ENCODE measurements around the gene AAK1.
"Not testable (repeated sequence)": the region's sequence is repeated elsewhere in the genome, so short reads cannot be mapped to it uniquely, and the experiment has no call there.

Gene AAK1

GRCh38 chr2:69575371-69575770 is 68.2 kb downstream of the AAK1 start:
- H3K4me1 ChIP-seq (ENCODE audit: control insufficient read depth, insufficient read depth, low read length): peaks cover 19% of the 10 kb centered on the region
- not testable (repeated sequence) for H3K9me3 ChIP-seq (ENCODE audit: control insufficient read depth, insufficient read depth, low read length); H3K27ac ChIP-seq (ENCODE audit: low read depth, low read length); H3K4me3 ChIP-seq (ENCODE audit: low read depth, low read length); H3K36me3 ChIP-seq (ENCODE audit: control insufficient read depth, insufficient read depth, low read length); H3K27me3 ChIP-seq (ENCODE audit: control insufficient read depth, insufficient read depth, low read length); H3K9ac ChIP-seq (ENCODE audit: low read depth, low read length)

DNA sequence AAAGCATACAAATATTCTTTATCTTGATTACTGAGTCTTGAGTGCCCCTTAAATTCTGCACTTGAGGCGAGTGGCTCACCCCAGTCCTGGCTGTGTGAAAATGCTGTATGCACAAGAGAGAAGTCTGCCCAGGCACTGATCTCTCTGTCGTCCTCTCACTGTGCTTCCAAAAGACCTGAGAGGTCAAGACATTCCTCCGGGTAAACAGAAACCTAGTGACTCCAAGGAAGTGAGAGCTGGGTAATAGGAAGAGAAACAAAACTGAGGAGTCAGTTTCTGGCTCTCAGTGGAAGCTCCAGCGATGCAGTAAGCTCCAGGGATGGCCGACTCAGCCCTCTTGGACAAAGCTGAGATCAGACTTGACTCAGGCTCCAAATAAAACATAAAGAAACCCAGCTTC is 70.9 kb downstream of the AAK1 start:
- H3K4me1 ChIP-seq (ENCODE audit: control insufficient read depth, insufficient read depth, low read length): peaks cover 10% of the 10 kb centered on the region
- no peaks in the 10 kb centered on the region for H3K36me3 ChIP-seq (ENCODE audit: control insufficient read depth, insufficient read depth, low read length)
- no peak overlapping the region for H3K9ac ChIP-seq (ENCODE audit: low read depth, low read length)
- H3K27ac ChIP-seq (ENCODE audit: low read depth, low read length): no peak overlapping the region
- no peaks in the 10 kb centered on the region for H3K27me3 ChIP-seq (ENCODE audit: control insufficient read depth, insufficient read depth, low read length)
- H3K4me3 ChIP-seq (ENCODE audit: low read depth, low read length): no peak overlapping the region
- H3K9me3 ChIP-seq (ENCODE audit: control insufficient read depth, insufficient read depth, low read length): no peaks in the 10 kb centered on the region

- Histone ChIP-seq H3K27ac (ENCODE audit: low read depth, low read length) (no peak overlapping the region), H3K9me3 (ENCODE audit: control insufficient read depth, insufficient read depth, low read length) (no peaks in the 10 kb centered on the region), H3K36me3 (ENCODE audit: control insufficient read depth, insufficient read depth, low read length) (no peaks in the 10 kb centered on the region), H3K4me3 (ENCODE audit: low read depth, low read length) (no peak overlapping the region), H3K27me3 (ENCODE audit: control insufficient read depth, insufficient read depth, low read length) (no peaks in the 10 kb centered on the region), H3K9ac (ENCODE audit: low read depth, low read length) (no peak overlapping the region), H3K4me1 (ENCODE audit: control insufficient read depth, insufficient read depth, low read length) (0 out of 2 replicates have a peak, but pooled peaks cover 3% of the 10 kb centered on the region)
Observed at GRCh38 chr2:69571189-69571588, 72.3 kb downstream of the AAK1 start.

DNA sequence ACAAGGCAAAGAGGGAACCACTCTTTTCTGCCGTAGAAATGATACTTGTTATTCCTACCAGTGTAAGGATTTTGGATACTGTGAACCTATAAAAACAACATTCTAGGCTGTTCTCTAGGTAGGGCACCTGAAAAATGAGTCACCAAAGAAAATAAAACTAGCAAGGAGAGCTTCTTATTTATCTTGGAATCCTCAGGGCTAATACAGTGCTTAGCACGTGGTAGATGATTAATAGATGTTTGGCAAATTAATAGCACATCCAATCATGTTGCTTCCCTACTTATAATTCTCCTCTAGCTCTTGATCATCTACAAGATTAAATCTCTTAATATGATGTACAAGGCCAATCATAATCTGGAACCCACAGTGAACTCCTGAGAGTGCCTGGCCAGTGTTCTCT is 73.1 kb downstream of the AAK1 start:
- Histone ChIP-seq H3K27me3 (ENCODE audit: control insufficient read depth, insufficient read depth, low read length) (no peaks in the 10 kb centered on the region), H3K36me3 (ENCODE audit: control insufficient read depth, insufficient read depth, low read length) (no peaks in the 10 kb centered on the region), H3K27ac (ENCODE audit: low read depth, low read length) (no peak overlapping the region), H3K9ac (ENCODE audit: low read depth, low read length) (no peak overlapping the region), H3K4me1 (ENCODE audit: control insufficient read depth, insufficient read depth, low read length) (0 out of 2 replicates have a peak, but pooled peaks cover 3% of the 10 kb centered on the region), H3K9me3 (ENCODE audit: control insufficient read depth, insufficient read depth, low read length) (no peaks in the 10 kb centered on the region), H3K4me3 (ENCODE audit: low read depth, low read length) (no peak overlapping the region)

DNA sequence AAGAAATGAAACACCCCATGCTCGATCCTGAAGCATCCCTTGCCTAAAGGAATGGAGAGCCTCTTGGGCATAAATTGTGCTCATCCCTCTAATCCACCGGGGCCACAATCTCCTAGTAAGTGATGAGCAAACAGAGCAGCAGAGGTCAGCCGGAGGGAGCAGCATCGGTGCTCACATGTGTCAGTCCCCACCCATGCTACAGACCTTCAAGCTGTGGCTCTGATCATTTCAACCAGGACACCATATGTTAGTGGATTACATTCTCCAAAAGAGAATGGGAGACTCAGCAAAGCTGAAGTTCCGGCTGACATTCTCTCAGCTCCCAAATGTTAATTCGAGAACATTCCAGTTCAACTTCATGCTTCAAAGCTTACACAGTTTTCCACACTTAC is 75.6 kb downstream of the AAK1 start:
- Histone ChIP-seq H3K4me3 (ENCODE audit: low read depth, low read length) (no peak overlapping the region), H3K4me1 (ENCODE audit: control insufficient read depth, insufficient read depth, low read length) (0 out of 2 replicates have a peak, but pooled peaks cover 1% of the 10 kb centered on the region), H3K9me3 (ENCODE audit: control insufficient read depth, insufficient read depth, low read length) (no peaks in the 10 kb centered on the region), H3K9ac (ENCODE audit: low read depth, low read length) (no peak overlapping the region), H3K27ac (ENCODE audit: low read depth, low read length) (no peak overlapping the region), H3K27me3 (ENCODE audit: control insufficient read depth, insufficient read depth, low read length) (no peaks in the 10 kb centered on the region), H3K36me3 (ENCODE audit: control insufficient read depth, insufficient read depth, low read length) (no peaks in the 10 kb centered on the region)

DNA sequence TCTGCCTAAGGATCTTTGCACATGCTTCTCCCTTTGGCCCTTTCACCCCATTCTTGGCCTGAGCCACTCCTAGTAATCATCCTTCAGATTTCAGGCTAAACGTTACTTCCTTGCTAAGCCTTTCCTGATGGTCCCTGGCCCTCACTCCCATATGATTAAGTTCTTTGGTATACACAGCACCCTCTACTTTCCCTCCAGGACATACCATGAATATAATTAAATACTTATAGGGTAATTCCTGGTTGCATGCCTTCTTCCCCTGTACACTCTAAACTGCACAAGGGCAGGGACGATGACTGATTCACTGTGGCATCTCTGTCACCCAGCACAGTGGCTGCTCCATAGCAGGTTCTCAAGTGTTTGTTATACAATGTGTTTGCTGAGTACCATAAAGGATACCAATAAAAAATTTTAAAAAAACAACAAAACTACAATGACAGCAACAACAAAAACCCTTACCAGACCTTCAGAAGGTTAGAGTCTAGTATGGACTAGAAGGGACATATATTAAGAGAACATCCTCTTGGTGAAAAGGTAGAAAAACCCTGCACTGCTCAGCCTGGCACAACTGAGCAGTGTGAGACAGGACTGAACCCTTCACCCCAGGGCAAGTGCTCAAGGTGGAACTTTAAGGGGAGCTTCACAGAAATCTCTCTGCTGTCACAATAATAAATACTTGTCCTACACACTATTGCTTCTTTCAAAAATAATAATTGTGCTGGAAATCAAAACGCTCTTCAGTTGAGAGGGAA is 76.2 kb downstream of the AAK1 start:
- H3K4me1 ChIP-seq (ENCODE audit: control insufficient read depth, insufficient read depth, low read length): no peaks in the 10 kb centered on the region
- no peak overlapping the region for H3K27ac ChIP-seq (ENCODE audit: low read depth, low read length)
- H3K36me3 ChIP-seq (ENCODE audit: control insufficient read depth, insufficient read depth, low read length): no peaks in the 10 kb centered on the region
- H3K9me3 ChIP-seq (ENCODE audit: control insufficient read depth, insufficient read depth, low read length): no peaks in the 10 kb centered on the region
- H3K9ac ChIP-seq (ENCODE audit: low read depth, low read length): no peak overlapping the region
- H3K4me3 ChIP-seq (ENCODE audit: low read depth, low read length): no peak overlapping the region
- no peaks in the 10 kb centered on the region for H3K27me3 ChIP-seq (ENCODE audit: control insufficient read depth, insufficient read depth, low read length)

DNA sequence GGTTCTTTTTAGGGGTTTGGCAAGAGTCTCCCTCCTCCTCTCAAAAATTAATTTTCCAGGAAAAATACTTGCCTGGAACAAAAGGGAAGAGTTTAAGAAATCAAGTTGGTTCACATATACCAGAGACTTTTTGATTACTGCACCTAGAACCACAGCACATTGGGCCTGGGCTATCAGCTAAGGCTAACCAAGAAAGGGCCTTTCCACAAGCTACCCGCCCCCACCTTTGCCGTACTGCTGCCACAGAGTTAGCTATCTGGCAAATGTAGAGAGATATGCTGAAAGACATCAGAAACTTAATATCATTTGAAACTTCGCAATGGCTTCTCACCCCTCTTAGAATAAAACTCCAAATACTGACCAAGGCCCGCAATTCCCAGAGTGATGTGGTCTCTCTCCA is 76.9 kb downstream of the AAK1 start:
- Histone ChIP-seq H3K36me3 (ENCODE audit: control insufficient read depth, insufficient read depth, low read length) (no peaks in the 10 kb centered on the region), H3K9me3 (ENCODE audit: control insufficient read depth, insufficient read depth, low read length) (no peaks in the 10 kb centered on the region), H3K27ac (ENCODE audit: low read depth, low read length) (no peak overlapping the region), H3K4me3 (ENCODE audit: low read depth, low read length) (no peak overlapping the region), H3K4me1 (ENCODE audit: control insufficient read depth, insufficient read depth, low read length) (no peaks in the 10 kb centered on the region), H3K27me3 (ENCODE audit: control insufficient read depth, insufficient read depth, low read length) (no peaks in the 10 kb centered on the region), H3K9ac (ENCODE audit: low read depth, low read length) (no peak overlapping the region)

DNA sequence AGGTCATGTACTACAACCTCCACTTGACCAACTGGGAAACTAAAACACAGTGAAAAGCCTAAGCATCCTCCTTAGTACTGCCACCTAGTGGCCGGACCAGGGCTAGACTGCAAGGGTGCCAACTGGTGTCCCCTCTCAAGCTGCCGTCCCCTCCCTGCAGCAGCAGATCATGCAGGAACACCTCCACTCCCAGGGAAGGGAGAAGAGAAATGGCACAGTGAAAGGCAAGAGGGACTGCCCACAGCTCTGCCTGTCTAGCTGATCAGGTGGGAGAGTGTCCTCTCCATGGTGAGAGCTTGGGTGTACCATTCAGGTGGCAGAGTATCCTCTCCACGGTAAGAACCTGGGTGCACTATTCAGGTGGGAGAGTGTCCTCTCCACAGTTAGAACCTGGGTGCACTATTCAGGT is 78.1 kb downstream of the AAK1 start:
- Histone ChIP-seq H3K4me3 (ENCODE audit: low read depth, low read length) (no peak overlapping the region), H3K36me3 (ENCODE audit: control insufficient read depth, insufficient read depth, low read length) (no peaks in the 10 kb centered on the region), H3K27me3 (ENCODE audit: control insufficient read depth, insufficient read depth, low read length) (no peaks in the 10 kb centered on the region), H3K9me3 (ENCODE audit: control insufficient read depth, insufficient read depth, low read length) (no peaks in the 10 kb centered on the region), H3K4me1 (ENCODE audit: control insufficient read depth, insufficient read depth, low read length) (no peaks in the 10 kb centered on the region), H3K27ac (ENCODE audit: low read depth, low read length) (no peak overlapping the region), H3K9ac (ENCODE audit: low read depth, low read length) (no peak overlapping the region)

- H3K9me3 ChIP-seq (ENCODE audit: control insufficient read depth, insufficient read depth, low read length): no peaks in the 10 kb centered on the region
- H3K27me3 ChIP-seq (ENCODE audit: control insufficient read depth, insufficient read depth, low read length): no peaks in the 10 kb centered on the region
- H3K9ac ChIP-seq (ENCODE audit: low read depth, low read length): no peak overlapping the region
- H3K36me3 ChIP-seq (ENCODE audit: control insufficient read depth, insufficient read depth, low read length): no peaks in the 10 kb centered on the region
- no peak overlapping the region for H3K27ac ChIP-seq (ENCODE audit: low read depth, low read length)
- no peak overlapping the region for H3K4me3 ChIP-seq (ENCODE audit: low read depth, low read length)
- peaks cover 6% of the 10 kb centered on the region for H3K4me1 ChIP-seq (ENCODE audit: control insufficient read depth, insufficient read depth, low read length)
Observed at GRCh38 chr2:69564604-69565003, 78.9 kb downstream of the AAK1 start.

DNA sequence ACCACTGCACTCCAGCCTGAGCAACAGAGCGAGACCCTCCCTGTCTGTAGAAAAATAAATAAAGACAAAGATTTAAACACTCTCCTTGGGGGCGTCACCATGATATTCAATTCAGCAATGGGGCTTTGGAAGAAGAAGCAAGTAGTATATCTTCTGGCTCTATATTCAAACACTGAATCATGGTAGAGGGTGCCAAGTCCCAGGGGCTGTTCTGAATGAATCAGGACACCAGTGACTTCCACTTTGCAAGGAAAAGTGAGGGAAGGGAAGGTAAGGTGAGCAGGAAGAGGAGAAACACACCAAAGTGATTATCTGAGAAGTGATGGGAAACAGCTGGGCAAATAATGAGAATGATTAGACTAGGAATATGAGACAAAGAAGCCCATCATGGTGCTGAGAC is 80.5 kb downstream of the AAK1 start:
- Histone ChIP-seq H3K27me3 (ENCODE audit: control insufficient read depth, insufficient read depth, low read length) (no peaks in the 10 kb centered on the region), H3K4me1 (ENCODE audit: control insufficient read depth, insufficient read depth, low read length) (peaks cover 9% of the 10 kb centered on the region)

DNA sequence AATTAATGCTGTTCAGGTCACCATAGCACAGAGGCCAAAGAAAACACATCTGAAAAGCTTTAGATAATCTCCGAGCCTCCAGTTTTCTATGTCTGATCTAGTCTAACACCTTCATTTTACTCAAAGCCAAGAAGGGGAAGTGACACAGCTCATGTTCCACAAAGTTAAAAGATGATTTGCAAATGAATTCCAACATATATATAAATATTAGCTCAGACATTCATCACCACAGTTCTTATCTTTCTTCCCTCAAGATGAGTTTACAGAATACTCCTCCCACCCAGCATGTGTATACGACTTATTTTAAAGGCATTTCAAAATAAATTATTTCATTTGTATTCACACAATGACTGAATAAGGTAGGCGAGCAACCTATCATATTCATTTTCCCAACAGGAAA is 82.4 kb downstream of the AAK1 start:
- H3K4me1 ChIP-seq (ENCODE audit: control insufficient read depth, insufficient read depth, low read length): peaks cover 9% of the 10 kb centered on the region
- no peak overlapping the region for H3K4me3 ChIP-seq (ENCODE audit: low read depth, low read length)
- H3K9ac ChIP-seq (ENCODE audit: low read depth, low read length): no peak overlapping the region
- no peaks in the 10 kb centered on the region for H3K9me3 ChIP-seq (ENCODE audit: control insufficient read depth, insufficient read depth, low read length)
- no peak overlapping the region for H3K27ac ChIP-seq (ENCODE audit: low read depth, low read length)
- no peaks in the 10 kb centered on the region for H3K36me3 ChIP-seq (ENCODE audit: control insufficient read depth, insufficient read depth, low read length)
- H3K27me3 ChIP-seq (ENCODE audit: control insufficient read depth, insufficient read depth, low read length): no peaks in the 10 kb centered on the region

More for the DNA sequence above, 80.5 kb downstream of the AAK1 start:
- Histone ChIP-seq H3K27ac (ENCODE audit: low read depth, low read length) (no peak overlapping the region), H3K36me3 (ENCODE audit: control insufficient read depth, insufficient read depth, low read length) (no peaks in the 10 kb centered on the region), H3K9ac (ENCODE audit: low read depth, low read length) (no peak overlapping the region), H3K4me3 (ENCODE audit: low read depth, low read length) (no peak overlapping the region), H3K9me3 (ENCODE audit: control insufficient read depth, insufficient read depth, low read length) (no peaks in the 10 kb centered on the region)
